HL-60 (cell line): ENCODE measurements around the gene SOCS6.

Source experiments
- DNase-seq, 2 experiments: peaks; one replicate each; pipeline ENCODE4 v3.0.0-alpha.2; 2010 to 2020; ENCODE audit warnings: low read depth in 1 of 2, low spot score in 1 of 2
- H3K27ac ChIP-seq: fragments of 250-450 bp; sonication (Bioruptor Pico); replicated peaks from 2 replicates; pipeline ENCODE4 v1.5.1; 2020; ENCODE audit warnings: mild to moderate bottlenecking, moderate library complexity
- H3K27me3 ChIP-seq: fragments of 250-450 bp; sonication (Bioruptor Pico); 2 replicates; pipeline ENCODE4 v1.5.1; 2021; ENCODE audit warnings: mild to moderate bottlenecking, moderate library complexity; ENCODE audit not compliant: insufficient read depth, poor library complexity, severe bottlenecking
- H3K4me3 ChIP-seq: replicated peaks from 2 replicates; pipeline ENCODE4 v1.5.1; 2011; ENCODE audit warnings: mild to moderate bottlenecking, control low read depth, low read length; ENCODE audit not compliant: insufficient read depth
- CTCF ChIP-seq: IDR thresholded peaks from one replicate; pipeline ENCODE4 v1.5.1; 2011; ENCODE audit warnings: low read length, control low read depth, inconsistent platforms; ENCODE audit not compliant: insufficient read depth
- GABPA ChIP-seq: IDR thresholded peaks from 2 replicates; pipeline ENCODE4 v1.6.1; 2012; ENCODE audit warnings: low read depth
- POLR2AphosphoS5 ChIP-seq: IDR thresholded peaks from 2 replicates; pipeline ENCODE4 v1.6.1; 2012; ENCODE audit warnings: low read depth
- REST ChIP-seq: IDR thresholded peaks from 2 replicates; pipeline ENCODE4 v1.6.1; 2012; ENCODE audit warnings: low read depth; ENCODE audit not compliant: insufficient replicate concordance
- SPI1 ChIP-seq: IDR thresholded peaks from 2 replicates; pipeline ENCODE4 v1.6.1; 2012; ENCODE audit warnings: low read depth, mild to moderate bottlenecking, borderline replicate concordance

SOCS6 gene

GRCh38 chr18:70284976-70285620 is 3.7 kb upstream of the SOCS6 start:
- Histone ChIP-seq H3K4me3 (no peak overlapping the region), H3K27ac (0 out of 2 replicates have a peak overlapping the region, but pooled peaks have one; percentile 1), H3K27me3 (no peaks in the 10 kb centered on the region)
- peak in 1 of 2 experiments; percentile 66 for DNase-seq
- TF ChIP-seq SPI1 = peak; percentile 79; the same call in 1 of the 2 replicates
- TF ChIP-seq POLR2AphosphoS5 = no peak

DNA sequence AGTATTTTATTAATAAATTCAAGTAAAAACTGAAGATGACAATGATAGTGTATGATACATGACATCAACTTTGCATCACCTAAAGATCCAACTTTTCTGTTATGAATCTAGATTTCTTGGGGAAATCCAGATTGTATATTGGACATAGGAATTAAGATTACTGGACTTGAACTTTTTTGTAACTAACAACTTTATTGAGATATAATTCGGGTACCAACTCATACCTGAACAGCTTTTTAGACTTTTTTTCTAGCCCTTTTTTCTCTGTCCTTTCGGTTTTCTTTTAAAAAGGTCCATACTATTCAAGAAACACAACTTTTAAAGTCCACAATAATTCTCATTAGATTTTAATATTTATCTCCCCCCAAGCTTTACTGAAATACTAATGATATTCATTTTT is 1.1 kb upstream of the SOCS6 start:
- H3K4me3 ChIP-seq = no peak overlapping the region
- no peak overlapping the region for H3K27ac ChIP-seq

DNA sequence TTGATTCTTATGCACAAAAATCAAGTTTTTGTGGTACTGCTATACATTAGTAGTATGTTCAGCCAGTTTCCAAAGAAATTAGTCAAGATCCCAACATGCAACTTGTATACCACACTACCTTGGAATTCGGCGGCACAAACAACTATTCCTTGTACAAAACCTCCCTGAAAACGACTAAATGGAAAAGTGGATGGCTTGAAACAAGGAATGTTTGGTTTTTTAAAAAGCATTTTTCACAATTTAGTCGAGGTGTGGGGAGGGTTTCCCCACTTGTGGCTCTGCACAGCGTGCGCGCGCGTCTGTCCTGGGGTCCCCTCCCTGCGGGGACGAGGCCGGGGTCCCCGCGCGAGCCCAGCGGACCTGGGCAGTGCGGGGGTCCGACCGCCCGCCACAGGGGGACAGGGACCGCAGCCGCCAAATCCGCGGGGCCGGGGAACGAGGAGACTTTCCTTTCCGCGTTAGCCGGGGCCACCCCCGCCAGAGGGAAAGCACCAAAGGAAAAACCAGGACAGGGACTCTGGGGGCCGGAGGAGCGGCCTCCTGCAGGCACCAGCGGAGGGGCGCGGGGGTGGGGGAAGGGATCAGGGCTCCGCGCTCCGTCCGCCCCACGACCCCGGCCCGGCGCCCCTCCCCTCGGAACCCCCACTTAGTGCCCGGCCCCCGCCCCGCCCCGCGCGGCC is 534 bp upstream of the SOCS6 start:
- TF ChIP-seq CTCF (no peak), SPI1 (no peak), POLR2AphosphoS5 (no peak), GABPA (no peak), REST (no peak)
- H3K27me3 ChIP-seq = no peaks in the 10 kb centered on the region
- H3K4me3 ChIP-seq = peak overlapping the region; percentile 66
- DNase-seq = no peak
- no peak overlapping the region for H3K27ac ChIP-seq

More for the DNA sequence above, 1.1 kb upstream of the SOCS6 start:
- H3K27me3 ChIP-seq = no peaks in the 10 kb centered on the region
- TF ChIP-seq REST (no peak), CTCF (no peak), POLR2AphosphoS5 (no peak), SPI1 (no peak), GABPA (no peak)
- DNase-seq = no peak

GRCh38 chr18:70289351-70290312 is 787 bp downstream of the SOCS6 start:
- peak in 1 of 2 experiments; percentile 33 for DNase-seq
- TF ChIP-seq POLR2AphosphoS5 (0 out of 2 replicates have a peak, but pooled peaks have one; percentile 24), GABPA (no peak)
- peak overlapping the region; percentile 52 for H3K27ac ChIP-seq
- peak overlapping the region; percentile 66 for H3K4me3 ChIP-seq
- no peaks in the 10 kb centered on the region for H3K27me3 ChIP-seq
